HAP-1 (cell line): ENCODE results near the gene SLC35F4.
"Not testable (repeated sequence)": the region's sequence is repeated elsewhere in the genome, so short reads cannot be mapped to it uniquely, and the experiment has no call there.

Source experiments
- DNase-seq, 2 experiments: peaks; one replicate each; pipeline ENCODE4 v3.0.0-alpha.2; 2016 to 2020; ENCODE audit warnings: low spot score in 2 of 2
- H3K27me3 ChIP-seq: fragments of 250-450 bp; sonication (Bioruptor Pico); 2 replicates; pipeline ENCODE4 v1.5.1; 2020; ENCODE audit warnings: low read depth, mild to moderate bottlenecking, moderate library complexity
- H3K36me3 ChIP-seq: fragments of 250-450 bp; sonication (Bioruptor Pico); replicated peaks from 2 replicates; pipeline ENCODE4 v1.5.1; 2020; ENCODE audit warnings: mild to moderate bottlenecking
- H3K4me1 ChIP-seq: fragments of 250-450 bp; sonication (Bioruptor Pico); 2 replicates; pipeline ENCODE4 v1.5.1; 2020; ENCODE audit warnings: mild to moderate bottlenecking
- H3K4me3 ChIP-seq: fragments of 250-450 bp; sonication (Bioruptor Pico); 2 replicates; pipeline ENCODE4 v1.5.1; 2020; ENCODE audit warnings: mild to moderate bottlenecking, moderate library complexity
- H3K9me3 ChIP-seq: fragments of 250-450 bp; sonication (Bioruptor Pico); 2 replicates; pipeline ENCODE4 v1.5.1; 2020; ENCODE audit warnings: mild to moderate bottlenecking, moderate library complexity
- in situ Hi-C: fragments of 300-500 bp; cut with MboI; formaldehyde crosslinking; loops from 3 replicates; pipeline ENCODE4 v1.14.3; 2020; ENCODE audit warnings: low sequenced_read_pairs, inconsistent platforms, mixed read lengths

The SLC35F4 gene

GRCh38 chr14:57869617-57870016 lies 3.7 kb upstream of the SLC35F4 start:
- Histone ChIP-seq H3K36me3 (no peaks in the 10 kb centered on the region), H3K4me3 (no peak overlapping the region), H3K9me3 (no peaks in the 10 kb centered on the region), H3K27me3 (peaks cover 8% of the 10 kb centered on the region), H3K4me1 (no peaks in the 10 kb centered on the region)
- no peak for DNase-seq
- in situ Hi-C loops: no loop called here

GRCh38 chr14:57866199-57866705 lies 360 bp upstream of the SLC35F4 start:
- peaks cover 3% of the 10 kb centered on the region for H3K4me1 ChIP-seq
- H3K36me3 ChIP-seq: no peaks in the 10 kb centered on the region
- no peak for DNase-seq
- in situ Hi-C loops: no loop called here
- H3K27me3 ChIP-seq: peaks cover 8% of the 10 kb centered on the region
- no peak overlapping the region for H3K4me3 ChIP-seq
- H3K9me3 ChIP-seq: no peaks in the 10 kb centered on the region

- no peak overlapping the region for H3K4me3 ChIP-seq
- DNase-seq: no peak
- in situ Hi-C loops: no loop called here
These were observed 858 bp downstream of the SLC35F4 start for GRCh38 chr14:57865066-57865402.

GRCh38 chr14:57864659-57865058 lies 1.2 kb downstream of the SLC35F4 start:
- in situ Hi-C loops: no loop called here
- Histone ChIP-seq H3K9me3 (no peaks in the 10 kb centered on the region), H3K27me3 (peaks cover 17% of the 10 kb centered on the region), H3K4me3 (no peak overlapping the region), H3K36me3 (no peaks in the 10 kb centered on the region), H3K4me1 (peaks cover 3% of the 10 kb centered on the region)
- DNase-seq: no peak

More at GRCh38 chr14:57865066-57865402, 858 bp downstream of the SLC35F4 start:
- no peaks in the 10 kb centered on the region for H3K36me3 ChIP-seq
- peaks cover 16% of the 10 kb centered on the region for H3K27me3 ChIP-seq
- H3K4me1 ChIP-seq: peaks cover 3% of the 10 kb centered on the region
- H3K9me3 ChIP-seq: no peaks in the 10 kb centered on the region

GRCh38 chr14:57863471-57863870 lies 2.4 kb downstream of the SLC35F4 start:
- in situ Hi-C loops: no loop called here
- no peak for DNase-seq
- H3K27me3 ChIP-seq: peaks cover 17% of the 10 kb centered on the region
- no peaks in the 10 kb centered on the region for H3K9me3 ChIP-seq
- H3K4me3 ChIP-seq: no peak overlapping the region
- no peaks in the 10 kb centered on the region for H3K36me3 ChIP-seq
- H3K4me1 ChIP-seq: peaks cover 3% of the 10 kb centered on the region

GRCh38 chr14:57855666-57856065 lies 10.2 kb downstream of the SLC35F4 start:
- H3K9me3 ChIP-seq, H3K4me3 ChIP-seq, H3K27me3 ChIP-seq, DNase-seq, in situ Hi-C loops, H3K4me1 ChIP-seq, H3K36me3 ChIP-seq: not testable (repeated sequence)

GRCh38 chr14:57854571-57854970 lies 11.3 kb downstream of the SLC35F4 start:
- in situ Hi-C loops: no loop called here
- Histone ChIP-seq H3K4me1 (no peaks in the 10 kb centered on the region), H3K27me3 (no peaks in the 10 kb centered on the region), H3K4me3 (no peak overlapping the region), H3K36me3 (no peaks in the 10 kb centered on the region), H3K9me3 (no peaks in the 10 kb centered on the region)
- DNase-seq: no peak

GRCh38 chr14:57851354-57851753 lies 14.5 kb downstream of the SLC35F4 start:
- Histone ChIP-seq H3K4me1 (no peaks in the 10 kb centered on the region), H3K27me3 (no peaks in the 10 kb centered on the region), H3K36me3 (no peaks in the 10 kb centered on the region), H3K4me3 (no peak overlapping the region), H3K9me3 (no peaks in the 10 kb centered on the region)
- in situ Hi-C loops: no loop called here
- no peak for DNase-seq

GRCh38 chr14:57848786-57849185 lies 17.1 kb downstream of the SLC35F4 start:
- in situ Hi-C loops: no loop called here
- Histone ChIP-seq H3K9me3 (no peaks in the 10 kb centered on the region), H3K36me3 (no peaks in the 10 kb centered on the region), H3K4me3 (no peak overlapping the region), H3K27me3 (no peaks in the 10 kb centered on the region), H3K4me1 (no peaks in the 10 kb centered on the region)
- DNase-seq: no peak

GRCh38 chr14:57848353-57848752 lies 17.5 kb downstream of the SLC35F4 start:
- no peaks in the 10 kb centered on the region for H3K36me3 ChIP-seq
- no peaks in the 10 kb centered on the region for H3K9me3 ChIP-seq
- in situ Hi-C loops: no loop called here
- no peaks in the 10 kb centered on the region for H3K4me1 ChIP-seq
- no peak for DNase-seq
- H3K4me3 ChIP-seq: no peak overlapping the region
- H3K27me3 ChIP-seq: no peaks in the 10 kb centered on the region

GRCh38 chr14:57847706-57848105 lies 18.2 kb downstream of the SLC35F4 start:
- Histone ChIP-seq H3K36me3 (no peaks in the 10 kb centered on the region), H3K9me3 (no peaks in the 10 kb centered on the region), H3K27me3 (no peaks in the 10 kb centered on the region), H3K4me3 (no peak overlapping the region), H3K4me1 (no peaks in the 10 kb centered on the region)
- in situ Hi-C loops: no loop called here
- no peak for DNase-seq

- H3K4me3 ChIP-seq: no peak overlapping the region
- H3K36me3 ChIP-seq: no peaks in the 10 kb centered on the region
- no peaks in the 10 kb centered on the region for H3K27me3 ChIP-seq
- no peaks in the 10 kb centered on the region for H3K9me3 ChIP-seq
- DNase-seq: no peak
- in situ Hi-C loops: no loop called here
- H3K4me1 ChIP-seq: no peaks in the 10 kb centered on the region
These were observed 18.8 kb downstream of the SLC35F4 start for GRCh38 chr14:57847096-57847495.

- Histone ChIP-seq H3K4me3 (no peak overlapping the region), H3K36me3 (no peaks in the 10 kb centered on the region), H3K4me1 (no peaks in the 10 kb centered on the region), H3K27me3 (no peaks in the 10 kb centered on the region), H3K9me3 (no peaks in the 10 kb centered on the region)
- no peak for DNase-seq
- in situ Hi-C loops: no loop called here
These were observed 19.3 kb downstream of the SLC35F4 start for GRCh38 chr14:57846596-57846995.

- Histone ChIP-seq H3K4me1 (no peaks in the 10 kb centered on the region), H3K27me3 (no peaks in the 10 kb centered on the region), H3K9me3 (no peaks in the 10 kb centered on the region), H3K4me3 (no peak overlapping the region), H3K36me3 (no peaks in the 10 kb centered on the region)
- no peak for DNase-seq
- in situ Hi-C loops: no loop called here
These were observed 19.9 kb downstream of the SLC35F4 start for GRCh38 chr14:57845802-57846531.

GRCh38 chr14:57845316-57845715 lies 20.6 kb downstream of the SLC35F4 start:
- Histone ChIP-seq H3K27me3 (no peaks in the 10 kb centered on the region; the same call in 1 of the 2 replicates), H3K36me3 (no peaks in the 10 kb centered on the region), H3K9me3 (no peaks in the 10 kb centered on the region), H3K4me3 (no peak overlapping the region), H3K4me1 (no peaks in the 10 kb centered on the region)
- in situ Hi-C loops: no loop called here
- no peak for DNase-seq
